GM19452 (cell line): ENCODE measurements around the gene CPNE8.

Experiments
- ATAC-seq: cut with Tn5 transposase; IDR thresholded peaks from one replicate; pipeline ENCODE4 v1.9.1; 2021; ENCODE audit not compliant: unreplicated experiment

Gene CPNE8

DNA sequence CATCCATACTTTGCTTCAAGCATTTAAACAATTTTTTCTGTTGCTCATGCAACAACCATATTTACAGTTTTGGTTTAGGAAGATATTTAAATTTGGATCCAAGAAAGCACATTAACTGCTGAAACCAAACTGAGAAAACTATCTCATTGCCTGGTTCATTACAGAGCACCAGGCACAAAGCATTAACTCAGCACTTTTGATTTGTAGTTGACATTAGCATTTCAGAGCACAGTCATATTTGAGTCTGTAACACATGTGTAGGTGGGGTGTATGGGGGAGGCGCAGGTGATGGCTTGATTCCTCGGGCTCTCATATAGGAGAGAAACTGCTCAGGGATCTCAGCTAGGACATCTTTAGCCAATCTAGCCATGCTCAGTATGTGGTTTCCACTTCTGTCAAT is 251.7 kb downstream of the CPNE8 start:
- no peak for ATAC-seq

DNA sequence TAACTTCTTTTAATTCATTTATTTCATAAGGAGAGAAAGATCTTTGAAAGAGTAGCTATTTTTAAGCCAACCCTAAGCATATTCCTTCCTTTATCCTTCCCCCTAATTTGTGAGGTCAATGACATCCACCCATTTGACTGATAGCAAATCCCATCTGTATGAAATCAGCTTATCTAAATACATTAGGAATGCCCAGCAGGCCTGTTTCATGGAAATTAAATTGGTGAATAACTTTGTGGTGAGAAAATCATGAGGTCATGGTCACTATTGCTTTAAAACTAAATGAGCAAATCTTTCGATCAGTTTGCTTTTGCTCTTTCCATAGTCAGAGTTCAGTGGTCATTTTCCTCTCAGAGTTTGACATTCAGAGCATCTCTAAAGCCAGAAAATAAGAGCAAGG is 256.6 kb downstream of the CPNE8 start:
- ATAC-seq: no peak

GRCh38 chr12:38646146-38646545 is 259.2 kb downstream of the CPNE8 start:
- ATAC-seq: no peak

DNA sequence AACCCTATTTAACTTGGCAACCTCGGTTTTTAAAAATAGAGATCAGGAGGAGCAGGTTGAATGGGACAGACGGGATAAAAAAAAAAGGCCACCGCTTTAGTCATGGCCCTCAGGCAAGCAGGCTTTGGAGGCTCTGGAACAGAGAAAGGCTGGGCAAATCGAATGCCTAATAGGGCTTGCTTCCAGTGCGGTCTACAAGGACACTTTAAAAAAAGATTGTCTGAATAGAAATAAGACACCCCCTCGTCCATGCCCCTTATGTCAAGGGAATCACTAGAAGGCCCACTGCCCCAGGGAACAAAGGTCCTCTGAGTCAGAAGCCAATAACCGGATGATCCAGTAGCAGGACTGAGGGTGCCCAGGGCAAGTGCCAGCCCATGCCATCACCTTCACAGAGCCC is 265.8 kb downstream of the CPNE8 start:
- ATAC-seq: no peak

DNA sequence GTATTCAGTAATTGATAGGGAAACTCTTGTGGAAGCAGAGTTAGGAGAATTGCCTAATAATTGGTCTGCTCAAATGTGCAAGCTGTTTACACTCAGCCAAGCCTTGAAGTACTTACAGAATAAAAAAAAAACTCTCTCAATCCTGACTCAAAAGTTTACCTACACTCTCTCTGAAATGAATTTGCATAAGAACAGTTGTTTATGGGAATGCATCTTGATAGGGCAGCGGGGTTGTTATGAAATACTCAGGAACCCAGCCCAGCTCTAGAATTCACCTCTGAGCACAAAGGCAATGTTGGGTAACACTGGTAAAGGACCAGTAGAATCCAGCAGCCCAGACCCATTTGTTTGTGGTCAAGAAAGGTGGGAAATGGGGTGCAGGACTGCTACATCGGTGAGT is 267.0 kb downstream of the CPNE8 start:
- no peak for ATAC-seq

- no peak for ATAC-seq
Measured at GRCh38 chr12:38633511-38633910, 271.9 kb downstream of the CPNE8 start.

DNA sequence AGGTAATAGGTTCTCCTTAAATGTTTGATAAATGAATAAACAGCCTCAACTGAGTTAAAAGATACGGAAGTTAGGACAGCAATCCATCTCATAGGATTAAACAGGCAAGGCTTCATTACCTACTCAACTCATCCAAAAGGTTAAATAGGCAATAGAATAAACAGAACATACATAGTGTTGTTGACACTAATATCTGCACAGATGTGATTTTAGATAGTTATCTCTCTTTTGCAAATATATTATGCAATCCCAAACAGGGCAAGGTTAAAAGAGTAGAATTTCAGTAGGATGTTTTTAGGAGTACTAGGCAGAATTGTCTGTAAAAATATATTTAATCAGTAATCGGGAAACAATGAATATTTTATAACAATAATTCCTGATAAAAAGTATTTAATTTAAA is 276.3 kb downstream of the CPNE8 start:
- no peak for ATAC-seq

GRCh38 chr12:38628288-38628687 is 277.1 kb downstream of the CPNE8 start:
- no peak for ATAC-seq

DNA sequence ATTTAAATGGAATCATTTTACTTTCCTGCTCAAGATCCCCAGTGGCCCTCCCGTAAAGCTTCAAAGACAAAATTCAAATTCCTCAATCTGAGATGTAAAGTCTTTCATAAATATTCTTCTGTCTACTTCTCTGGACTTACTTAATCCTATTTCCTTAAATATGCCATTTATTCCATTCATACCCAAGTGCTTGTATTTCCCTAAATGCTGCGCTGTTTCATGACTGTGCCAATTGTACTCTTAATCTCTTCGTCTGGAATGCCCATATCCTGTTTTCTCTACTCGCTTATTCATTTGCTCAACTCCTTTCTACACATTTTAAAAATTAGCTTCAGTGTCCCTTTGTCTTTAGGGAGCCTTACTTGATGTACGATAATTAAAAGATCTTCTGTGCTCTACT is 280.1 kb downstream of the CPNE8 start:
- no peak for ATAC-seq

DNA sequence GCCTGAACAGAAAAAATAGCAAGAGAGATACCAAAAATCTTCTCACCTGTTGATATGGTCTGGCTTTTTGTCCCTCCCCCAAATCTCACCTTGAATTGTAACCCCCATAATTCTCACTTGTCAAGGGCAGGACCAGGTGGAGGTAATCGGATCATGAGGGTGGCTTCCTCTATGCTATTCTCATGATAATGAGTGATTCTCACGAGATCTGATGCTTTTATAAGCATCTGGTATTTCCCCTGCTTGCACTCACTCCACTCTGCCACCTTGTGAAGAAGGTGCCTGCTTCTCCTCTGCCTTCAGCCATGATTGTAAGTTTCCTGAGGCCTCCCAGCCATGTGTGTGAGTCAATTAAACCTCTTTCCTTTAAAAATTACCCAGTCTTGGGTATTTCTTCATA is 291.2 kb downstream of the CPNE8 start:
- no peak for ATAC-seq

GRCh38 chr12:38610808-38611350 is 294.5 kb downstream of the CPNE8 start:
- ATAC-seq: no peak

GRCh38 chr12:38607295-38607694 is 298.1 kb downstream of the CPNE8 start:
- ATAC-seq: no peak
